Measurements from ENCODE around the gene PTPRN2. TPM values are rescaled to one million over a fixed set of nuclear protein-coding genes. Genes with fewer than 3 reads are reported as not detected.
A peak's percentile ranks its signal among the peaks of the same experiment; 100 is the strongest.

The PTPRN2 gene
- total and polyA plus RNA-seq, 3 experiments from 2014 or later, result 0.33 to 1.2 (median 0.42) TPM

- H3K36me3 ChIP-seq (ENCODE audit: insufficient read depth, low read length), result no peaks in the 10 kb centered on the region
- H3K4me1 Mint-ChIP-seq, result peaks cover 0 to 5% (median 4%) of the 10 kb centered on the region in 3 donors
- H3K9me3 Mint-ChIP-seq, result no peaks in the 10 kb centered on the region
- H3K4me3 Mint-ChIP-seq, result peak overlapping the region in 1 of 7 donors; percentile 66
- H3K4me1 ChIP-seq (ENCODE audit: insufficient read depth, low read length), result no peaks in the 10 kb centered on the region
- peak in 1 of 5 donors; percentile 38 for DNase-seq
- H3K27ac ChIP-seq (ENCODE audit: low read depth, low read length), result no peak overlapping the region
- POLR2A ChIA-PET, result no interaction called here
- H3K4me3 ChIP-seq (ENCODE audit: low read length), result no peak overlapping the region
- peaks cover 9% of the 10 kb centered on the region in 2 donors for H3K27me3 Mint-ChIP-seq
- no peak overlapping the region for H3K27ac Mint-ChIP-seq
- CTCF ChIA-PET, result no interaction called here
- H3K27me3 ChIP-seq (ENCODE audit: insufficient read depth, low read length, poor library complexity, severe bottlenecking), result no peaks in the 10 kb centered on the region
- H3K9me3 ChIP-seq (ENCODE audit: low read length), result no peaks in the 10 kb centered on the region
- no peaks in the 10 kb centered on the region for H3K36me3 Mint-ChIP-seq
Observed at GRCh38 chr7:157757776-157758467, 829.7 kb downstream of the PTPRN2 start.

- no peak overlapping the region for H3K27ac Mint-ChIP-seq
- H3K36me3 ChIP-seq (ENCODE audit: insufficient read depth, low read length), result no peaks in the 10 kb centered on the region
- ChIA-PET CTCF (no interaction called here), POLR2A (no interaction called here)
- no peaks in the 10 kb centered on the region for H3K27me3 ChIP-seq (ENCODE audit: insufficient read depth, low read length, poor library complexity, severe bottlenecking)
- no peaks in the 10 kb centered on the region for H3K9me3 ChIP-seq (ENCODE audit: low read length)
- no peaks in the 10 kb centered on the region for H3K4me1 ChIP-seq (ENCODE audit: insufficient read depth, low read length)
- H3K27me3 Mint-ChIP-seq, result peaks cover 9% of the 10 kb centered on the region in 2 donors
- no peaks in the 10 kb centered on the region for H3K9me3 Mint-ChIP-seq
- DNase-seq, result no peak
- H3K27ac ChIP-seq (ENCODE audit: low read depth, low read length), result no peak overlapping the region
- no peak overlapping the region for H3K4me3 Mint-ChIP-seq
- peaks cover 0 to 5% (median 4%) of the 10 kb centered on the region in 3 donors for H3K4me1 Mint-ChIP-seq
- no peak overlapping the region for H3K4me3 ChIP-seq (ENCODE audit: low read length)
- no peaks in the 10 kb centered on the region for H3K36me3 Mint-ChIP-seq
Observed at GRCh38 chr7:157757211-157757610, 830.4 kb downstream of the PTPRN2 start.

- Mint-ChIP-seq H3K36me3 (no peaks in the 10 kb centered on the region), H3K9me3 (no peaks in the 10 kb centered on the region), H3K4me1 (peaks cover 0 to 5% (median 4%) of the 10 kb centered on the region in 3 donors), H3K27me3 (peaks cover 7 to 8% of the 10 kb centered on the region in 2 donors), H3K27ac (peak overlapping the region in 1 of 8 donors; percentile 68), H3K4me3 (no peak overlapping the region)
- H3K4me1 ChIP-seq (ENCODE audit: insufficient read depth, low read length), result no peaks in the 10 kb centered on the region
- ChIA-PET CTCF (no interaction called here), POLR2A (no interaction called here)
- H3K36me3 ChIP-seq (ENCODE audit: insufficient read depth, low read length), result no peaks in the 10 kb centered on the region
- H3K27me3 ChIP-seq (ENCODE audit: insufficient read depth, low read length, poor library complexity, severe bottlenecking), result no peaks in the 10 kb centered on the region
- no peak overlapping the region for H3K27ac ChIP-seq (ENCODE audit: low read depth, low read length)
- no peak for DNase-seq
- H3K4me3 ChIP-seq (ENCODE audit: low read length), result no peak overlapping the region
- no peaks in the 10 kb centered on the region for H3K9me3 ChIP-seq (ENCODE audit: low read length)
Observed at GRCh38 chr7:157755741-157756140, 831.9 kb downstream of the PTPRN2 start.

GRCh38 chr7:157754416-157754790, 833.2 kb downstream of the PTPRN2 start:
- H3K9me3 Mint-ChIP-seq, result no peaks in the 10 kb centered on the region
- no peak overlapping the region for H3K27ac Mint-ChIP-seq
- Histone ChIP-seq H3K4me1 (ENCODE audit: insufficient read depth, low read length) (no peaks in the 10 kb centered on the region), H3K36me3 (ENCODE audit: insufficient read depth, low read length) (no peaks in the 10 kb centered on the region), H3K9me3 (ENCODE audit: low read length) (no peaks in the 10 kb centered on the region), H3K27me3 (ENCODE audit: insufficient read depth, low read length, poor library complexity, severe bottlenecking) (no peaks in the 10 kb centered on the region), H3K27ac (ENCODE audit: low read depth, low read length) (no peak overlapping the region), H3K4me3 (ENCODE audit: low read length) (no peak overlapping the region)
- CTCF ChIA-PET, result no interaction called here
- H3K4me3 Mint-ChIP-seq, result no peak overlapping the region
- POLR2A ChIA-PET, result no interaction called here
- H3K36me3 Mint-ChIP-seq, result no peaks in the 10 kb centered on the region
- no peak for DNase-seq
- H3K27me3 Mint-ChIP-seq, result peaks cover 0 to 8% of the 10 kb centered on the region in 2 donors
- H3K4me1 Mint-ChIP-seq, result no peaks in the 10 kb centered on the region

GRCh38 chr7:157753713-157754415, 833.8 kb downstream of the PTPRN2 start:
- Mint-ChIP-seq H3K27ac (no peak overlapping the region), H3K27me3 (peaks cover 0 to 8% of the 10 kb centered on the region in 2 donors), H3K4me1 (no peaks in the 10 kb centered on the region), H3K36me3 (no peaks in the 10 kb centered on the region), H3K9me3 (no peaks in the 10 kb centered on the region), H3K4me3 (no peak overlapping the region)
- Histone ChIP-seq H3K36me3 (ENCODE audit: insufficient read depth, low read length) (no peaks in the 10 kb centered on the region), H3K27me3 (ENCODE audit: insufficient read depth, low read length, poor library complexity, severe bottlenecking) (no peaks in the 10 kb centered on the region), H3K27ac (ENCODE audit: low read depth, low read length) (no peak overlapping the region), H3K4me3 (ENCODE audit: low read length) (no peak overlapping the region), H3K9me3 (ENCODE audit: low read length) (no peaks in the 10 kb centered on the region), H3K4me1 (ENCODE audit: insufficient read depth, low read length) (no peaks in the 10 kb centered on the region)
- CTCF ChIA-PET, result no interaction called here
- POLR2A ChIA-PET, result no interaction called here
- no peak for DNase-seq

- H3K4me1 Mint-ChIP-seq, result no peaks in the 10 kb centered on the region
- H3K27me3 Mint-ChIP-seq, result peaks cover 0 to 8% of the 10 kb centered on the region in 2 donors
- ChIA-PET POLR2A (no interaction called here), CTCF (no interaction called here)
- H3K4me3 Mint-ChIP-seq, result no peak overlapping the region
- no peaks in the 10 kb centered on the region for H3K36me3 ChIP-seq (ENCODE audit: insufficient read depth, low read length)
- no peak overlapping the region for H3K4me3 ChIP-seq (ENCODE audit: low read length)
- no peak overlapping the region for H3K27ac Mint-ChIP-seq
- DNase-seq, result no peak
- no peaks in the 10 kb centered on the region for H3K27me3 ChIP-seq (ENCODE audit: insufficient read depth, low read length, poor library complexity, severe bottlenecking)
- H3K9me3 Mint-ChIP-seq, result no peaks in the 10 kb centered on the region
- H3K36me3 Mint-ChIP-seq, result no peaks in the 10 kb centered on the region
- no peak overlapping the region for H3K27ac ChIP-seq (ENCODE audit: low read depth, low read length)
- no peaks in the 10 kb centered on the region for H3K9me3 ChIP-seq (ENCODE audit: low read length)
- H3K4me1 ChIP-seq (ENCODE audit: insufficient read depth, low read length), result no peaks in the 10 kb centered on the region
Observed at GRCh38 chr7:157752832-157753291, 834.8 kb downstream of the PTPRN2 start.

GRCh38 chr7:157751951-157752673, 835.5 kb downstream of the PTPRN2 start:
- H3K4me1 Mint-ChIP-seq, result no peaks in the 10 kb centered on the region
- H3K9me3 ChIP-seq (ENCODE audit: low read length), result no peaks in the 10 kb centered on the region
- CTCF ChIA-PET, result no interaction called here
- H3K27me3 Mint-ChIP-seq, result peaks cover 0 to 8% of the 10 kb centered on the region in 2 donors
- H3K27me3 ChIP-seq (ENCODE audit: insufficient read depth, low read length, poor library complexity, severe bottlenecking), result no peaks in the 10 kb centered on the region
- peak overlapping the region in 1 of 8 donors; percentile 1 for H3K27ac Mint-ChIP-seq
- no peaks in the 10 kb centered on the region for H3K36me3 ChIP-seq (ENCODE audit: insufficient read depth, low read length)
- no peaks in the 10 kb centered on the region for H3K36me3 Mint-ChIP-seq
- no peak overlapping the region for H3K4me3 ChIP-seq (ENCODE audit: low read length)
- POLR2A ChIA-PET, result no interaction called here
- H3K27ac ChIP-seq (ENCODE audit: low read depth, low read length), result no peak overlapping the region
- H3K4me3 Mint-ChIP-seq, result no peak overlapping the region
- no peak for DNase-seq
- no peaks in the 10 kb centered on the region for H3K4me1 ChIP-seq (ENCODE audit: insufficient read depth, low read length)
- no peaks in the 10 kb centered on the region for H3K9me3 Mint-ChIP-seq

GRCh38 chr7:157751406-157751805, 836.2 kb downstream of the PTPRN2 start:
- Mint-ChIP-seq H3K27me3 (peaks cover 0 to 6% of the 10 kb centered on the region in 2 donors), H3K36me3 (no peaks in the 10 kb centered on the region), H3K9me3 (no peaks in the 10 kb centered on the region), H3K4me3 (no peak overlapping the region), H3K27ac (no peak overlapping the region), H3K4me1 (no peaks in the 10 kb centered on the region)
- no peak overlapping the region for H3K4me3 ChIP-seq (ENCODE audit: low read length)
- no peaks in the 10 kb centered on the region for H3K36me3 ChIP-seq (ENCODE audit: insufficient read depth, low read length)
- no peaks in the 10 kb centered on the region for H3K9me3 ChIP-seq (ENCODE audit: low read length)
- ChIA-PET CTCF (no interaction called here), POLR2A (no interaction called here)
- H3K27me3 ChIP-seq (ENCODE audit: insufficient read depth, low read length, poor library complexity, severe bottlenecking), result no peaks in the 10 kb centered on the region
- H3K27ac ChIP-seq (ENCODE audit: low read depth, low read length), result no peak overlapping the region
- DNase-seq, result no peak
- H3K4me1 ChIP-seq (ENCODE audit: insufficient read depth, low read length), result no peaks in the 10 kb centered on the region

Measured in CD8-positive, alpha-beta memory T cell (primary cell).